A549 (cell line): ENCODE data around the gene ACTR1A.

Source experiments
- NR3C1 ChIP-seq: fragments of >200 bp; sonication (Bioruptor Twin); formaldehyde crosslinking; IDR thresholded peaks from 3 replicates; pipeline ENCODE4 v1.6.1; 2017
- POLR2A ChIP-seq: IDR thresholded peaks from 2 replicates; pipeline ENCODE4 v1.6.1; 2012; ENCODE audit warnings: mild to moderate bottlenecking, low read length
- SMC3 ChIP-seq: fragments of >200 bp; sonication (Bioruptor Twin); formaldehyde crosslinking; IDR thresholded peaks from 3 replicates; pipeline ENCODE4 v1.6.1; 2018; ENCODE audit warnings: inconsistent platforms
- TF ChIP-seq, protein P1 (sequence below): fragments of >200 bp; sonication (Bioruptor Twin); formaldehyde crosslinking; IDR thresholded peaks from 3 replicates; pipeline ENCODE4 v1.5.1; 2016

- TF ChIP-seq SMC3 (no peak), POLR2A (no peak), NR3C1 (no peak)
- TF ChIP-seq, protein P1, sequence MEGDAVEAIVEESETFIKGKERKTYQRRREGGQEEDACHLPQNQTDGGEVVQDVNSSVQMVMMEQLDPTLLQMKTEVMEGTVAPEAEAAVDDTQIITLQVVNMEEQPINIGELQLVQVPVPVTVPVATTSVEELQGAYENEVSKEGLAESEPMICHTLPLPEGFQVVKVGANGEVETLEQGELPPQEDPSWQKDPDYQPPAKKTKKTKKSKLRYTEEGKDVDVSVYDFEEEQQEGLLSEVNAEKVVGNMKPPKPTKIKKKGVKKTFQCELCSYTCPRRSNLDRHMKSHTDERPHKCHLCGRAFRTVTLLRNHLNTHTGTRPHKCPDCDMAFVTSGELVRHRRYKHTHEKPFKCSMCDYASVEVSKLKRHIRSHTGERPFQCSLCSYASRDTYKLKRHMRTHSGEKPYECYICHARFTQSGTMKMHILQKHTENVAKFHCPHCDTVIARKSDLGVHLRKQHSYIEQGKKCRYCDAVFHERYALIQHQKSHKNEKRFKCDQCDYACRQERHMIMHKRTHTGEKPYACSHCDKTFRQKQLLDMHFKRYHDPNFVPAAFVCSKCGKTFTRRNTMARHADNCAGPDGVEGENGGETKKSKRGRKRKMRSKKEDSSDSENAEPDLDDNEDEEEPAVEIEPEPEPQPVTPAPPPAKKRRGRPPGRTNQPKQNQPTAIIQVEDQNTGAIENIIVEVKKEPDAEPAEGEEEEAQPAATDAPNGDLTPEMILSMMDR: no peak
Observed at GRCh38 chr10:102492983-102493382, 9.5 kb downstream of the ACTR1A start.
